Hematopoietic multipotent progenitor cell treated with erythropoietin and hydrocortisone succinate and interleukin-3 and kit ligand, for 8 days (in vitro differentiated cells): Measurements from ENCODE around the gene CA4.
"Not testable (repeated sequence)": the region's sequence is repeated elsewhere in the genome, so short reads cannot be mapped to it uniquely, and the experiment has no call there.

Source experiments
- DNase-seq: peaks from one replicate; pipeline ENCODE4 v3.0.0-alpha.2; 2015

Gene CA4

GRCh38 chr17:60156746-60157145 is 7.0 kb downstream of the CA4 start:
- DNase-seq = no peak

- no peak for DNase-seq
These were observed 7.8 kb downstream of the CA4 start for GRCh38 chr17:60157487-60158040.

GRCh38 chr17:60158751-60159478 is 9.1 kb downstream of the CA4 start:
- DNase-seq = no peak

- no peak for DNase-seq
These were observed 9.7 kb downstream of the CA4 start for GRCh38 chr17:60159479-60159866.

GRCh38 chr17:60160829-60161501 is 11.2 kb downstream of the CA4 start:
- no peak for DNase-seq

GRCh38 chr17:60161598-60162330 is 12.0 kb downstream of the CA4 start:
- no peak for DNase-seq

- no peak for DNase-seq
These were observed 13.5 kb downstream of the CA4 start for GRCh38 chr17:60163108-60163784.

- no peak for DNase-seq
These were observed 14.4 kb downstream of the CA4 start for GRCh38 chr17:60164164-60164563.

GRCh38 chr17:60164697-60165096 is 14.9 kb downstream of the CA4 start:
- DNase-seq = no peak

- DNase-seq = no peak
These were observed 15.4 kb downstream of the CA4 start for GRCh38 chr17:60165223-60165622.

GRCh38 chr17:60165971-60166370 is 16.2 kb downstream of the CA4 start:
- DNase-seq = peak; percentile 79

GRCh38 chr17:60167065-60167741 is 17.4 kb downstream of the CA4 start:
- DNase-seq = no peak

GRCh38 chr17:60168654-60169053 is 18.9 kb downstream of the CA4 start:
- no peak for DNase-seq

- DNase-seq = no peak
These were observed 20.4 kb downstream of the CA4 start for GRCh38 chr17:60169921-60170817.

- DNase-seq = no peak
These were observed 21.3 kb downstream of the CA4 start for GRCh38 chr17:60170835-60171752.

- DNase-seq = no peak
These were observed 21.9 kb downstream of the CA4 start for GRCh38 chr17:60171753-60172079.

GRCh38 chr17:60173304-60173819 is 23.6 kb downstream of the CA4 start:
- DNase-seq = no peak

- no peak for DNase-seq
These were observed 24.3 kb downstream of the CA4 start for GRCh38 chr17:60174035-60174434.

- DNase-seq = peak; percentile 33
These were observed 25.0 kb downstream of the CA4 start for GRCh38 chr17:60174767-60175166.

- DNase-seq = not testable (repeated sequence)
These were observed 27.0 kb downstream of the CA4 start for GRCh38 chr17:60176763-60177162.
